ENCODE measurements around the gene REEP5.
"Not testable (repeated sequence)": the region's sequence is repeated elsewhere in the genome, so short reads cannot be mapped to it uniquely, and the experiment has no call there.

Gene REEP5

DNA sequence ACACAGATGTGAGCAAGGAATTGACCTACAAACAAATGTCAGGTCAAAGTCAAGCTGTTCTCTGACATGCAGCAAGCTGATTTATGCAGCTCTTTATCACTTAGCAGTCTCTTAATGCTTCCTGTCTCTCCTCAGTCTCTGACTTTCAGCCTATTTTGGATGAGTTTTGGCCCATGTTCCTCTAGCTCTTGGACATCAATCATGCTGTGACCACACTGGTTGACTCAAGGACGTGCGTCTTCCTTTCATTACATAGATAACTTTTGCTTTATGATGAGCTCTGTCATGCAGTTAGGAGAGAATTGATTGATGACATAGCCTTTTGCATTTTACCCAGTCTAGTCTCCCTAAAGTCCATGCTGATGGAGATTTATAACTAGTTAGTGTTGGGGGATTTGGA, 9.4 kb upstream of the REEP5 start:
- no peak for DNase-seq

GRCh38 chr5:112930082-112930344, 8.0 kb upstream of the REEP5 start:
- DNase-seq, result no peak

- no peak for DNase-seq
These were observed 7.5 kb upstream of the REEP5 start for GRCh38 chr5:112929336-112930081.

DNA sequence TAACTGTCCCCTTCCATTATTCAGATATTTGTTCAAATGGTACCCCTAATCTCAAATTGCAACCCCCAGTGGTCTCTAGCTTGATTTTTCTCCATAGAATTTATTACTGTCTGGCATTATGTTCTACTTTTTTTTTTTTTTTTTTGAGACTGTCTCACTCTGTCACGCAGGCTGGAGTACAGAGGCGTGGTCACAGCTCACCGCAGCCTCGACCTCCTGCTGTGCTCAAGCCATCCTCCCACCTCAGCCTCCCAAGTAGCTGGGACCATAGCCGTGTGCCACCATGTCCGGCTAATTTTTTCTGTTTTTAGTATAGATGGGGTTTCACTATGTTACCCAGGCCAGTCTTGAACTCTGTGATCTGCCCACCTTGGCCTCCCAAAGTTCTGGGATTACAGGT, 2.0 kb upstream of the REEP5 start:
- no peak for DNase-seq

- no peak for DNase-seq
These were observed 1.3 kb upstream of the REEP5 start for GRCh38 chr5:112923148-112923917.

DNA sequence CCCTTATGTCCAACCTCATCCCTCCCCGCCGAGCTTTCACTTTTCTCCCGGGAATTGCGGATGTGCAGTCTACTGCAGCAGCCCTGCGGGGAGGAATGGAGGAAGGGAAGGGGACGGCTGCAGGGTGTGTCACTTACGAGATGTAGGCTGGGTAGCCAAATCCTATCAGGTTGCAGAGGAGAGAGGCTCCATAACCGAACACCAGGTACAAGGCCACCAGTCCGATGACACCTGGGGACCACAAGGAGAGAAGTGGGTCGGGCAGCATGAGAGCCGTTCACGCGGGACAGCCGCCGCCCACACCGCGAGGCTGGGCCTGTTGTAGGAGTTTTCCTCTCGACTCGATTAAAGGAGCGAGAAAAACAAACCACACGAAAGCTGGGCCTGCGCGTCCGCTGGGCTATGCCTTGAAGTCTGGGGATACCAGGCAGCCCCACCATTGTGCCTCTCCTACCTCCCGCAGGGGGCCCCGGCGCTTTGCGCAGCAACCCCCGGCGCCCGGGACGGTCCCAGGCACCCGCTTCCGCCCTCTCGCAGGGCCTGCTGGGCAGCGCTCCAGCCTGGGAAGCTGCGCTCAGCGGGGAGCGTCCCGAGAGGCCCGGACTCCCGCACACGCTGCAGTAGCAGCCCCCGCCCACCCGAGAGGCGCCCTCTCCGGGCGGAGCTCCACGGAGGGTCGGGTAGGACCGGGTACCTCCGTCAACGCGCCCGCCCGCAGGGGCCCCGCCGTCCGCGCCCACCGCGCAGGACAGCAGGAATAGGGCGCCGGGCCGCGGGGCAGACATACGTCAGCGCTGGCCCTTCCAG, 798 bp downstream of the REEP5 start:
- DNase-seq, result peak; percentile 29 to 60

DNA sequence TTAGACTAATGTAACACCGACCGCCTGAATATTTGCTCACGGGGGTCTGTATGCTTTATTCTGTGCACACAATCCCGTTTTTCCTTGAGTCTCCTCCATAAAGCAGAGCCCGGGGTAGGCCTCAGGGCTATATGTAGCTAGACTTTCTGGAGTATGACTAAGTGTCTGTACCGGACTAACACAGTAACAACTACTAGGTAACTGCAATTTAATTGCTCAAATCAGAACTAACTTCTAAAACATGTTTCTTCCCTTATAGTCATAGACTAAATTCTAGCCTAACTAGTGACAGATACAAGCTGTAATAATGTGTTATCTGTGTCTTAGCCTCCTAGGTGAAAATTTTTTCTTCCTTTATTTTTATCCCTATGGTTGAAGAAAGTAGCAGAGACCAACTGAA, 2.1 kb downstream of the REEP5 start:
- no peak for DNase-seq

- DNase-seq, result no peak
These were observed 3.3 kb downstream of the REEP5 start for GRCh38 chr5:112918679-112919078.

DNA sequence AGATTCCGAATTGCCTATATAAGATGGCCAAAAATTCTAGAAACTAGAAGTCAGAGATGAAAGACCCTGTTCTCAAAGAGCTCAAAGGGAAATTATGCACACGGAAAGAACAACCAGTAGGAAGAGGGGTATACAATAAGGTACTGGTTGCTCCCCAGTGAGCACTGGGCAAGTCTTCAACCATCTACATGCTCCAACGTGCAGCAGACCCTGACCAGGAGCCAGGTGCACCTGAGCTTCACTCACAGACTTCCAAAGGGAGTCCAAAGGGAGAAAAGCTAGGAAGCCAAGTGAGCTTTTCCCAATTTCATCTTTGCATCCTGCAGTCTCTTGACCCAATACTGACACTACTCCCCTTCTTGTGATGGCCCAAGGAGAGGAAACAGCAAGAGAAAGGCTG, 3.9 kb downstream of the REEP5 start:
- no peak for DNase-seq

GRCh38 chr5:112917453-112917995, 4.5 kb downstream of the REEP5 start:
- DNase-seq, result no peak

GRCh38 chr5:112915831-112916230, 6.2 kb downstream of the REEP5 start:
- DNase-seq, result no peak

- DNase-seq, result no peak
These were observed 7.4 kb downstream of the REEP5 start for GRCh38 chr5:112914584-112914983.

GRCh38 chr5:112910529-112910928, 11.5 kb downstream of the REEP5 start:
- no peak for DNase-seq

GRCh38 chr5:112908854-112909253, 13.2 kb downstream of the REEP5 start:
- DNase-seq, result no peak

DNA sequence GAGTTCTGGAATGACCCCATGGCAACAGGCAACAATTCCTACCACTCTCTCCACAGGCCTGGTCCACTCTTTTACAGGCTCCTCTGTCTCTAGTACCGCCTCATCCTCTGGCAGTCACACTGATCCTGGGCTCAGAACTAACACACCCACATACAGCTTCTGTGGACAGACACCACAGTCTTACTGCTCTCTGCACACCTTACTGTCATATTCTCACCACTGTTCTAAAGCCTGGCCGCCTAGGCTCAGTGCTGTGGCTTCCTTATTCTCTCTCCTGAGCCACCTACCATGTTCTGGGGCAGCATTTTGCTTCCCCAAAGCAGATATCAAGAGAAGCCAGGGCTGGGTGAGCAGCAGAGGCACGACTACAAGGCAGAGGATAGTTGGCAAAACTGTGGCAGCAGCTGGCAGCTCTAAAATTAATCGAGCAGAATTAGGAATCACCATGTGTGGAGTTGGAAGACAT, 14.8 kb downstream of the REEP5 start:
- no peak for DNase-seq

DNA sequence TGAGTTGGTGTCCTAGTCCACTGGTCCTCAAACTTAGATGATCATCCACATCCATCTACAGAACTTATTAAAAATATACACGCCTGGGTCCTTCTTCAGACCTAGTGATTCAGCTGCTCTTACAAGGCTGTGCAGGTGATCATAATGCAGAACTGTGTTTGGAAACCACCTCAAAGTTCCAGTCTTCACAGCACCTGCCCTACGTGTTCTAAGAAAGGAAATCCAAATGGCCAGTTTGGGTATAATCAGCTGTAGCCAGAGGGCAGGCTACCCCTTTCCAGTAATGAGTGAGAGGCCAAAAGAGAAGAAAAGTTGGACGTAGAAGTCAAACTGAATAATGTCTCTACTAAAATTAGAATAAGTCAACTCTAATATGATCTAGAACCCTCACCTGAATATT, 15.4 kb downstream of the REEP5 start:
- no peak for DNase-seq

DNA sequence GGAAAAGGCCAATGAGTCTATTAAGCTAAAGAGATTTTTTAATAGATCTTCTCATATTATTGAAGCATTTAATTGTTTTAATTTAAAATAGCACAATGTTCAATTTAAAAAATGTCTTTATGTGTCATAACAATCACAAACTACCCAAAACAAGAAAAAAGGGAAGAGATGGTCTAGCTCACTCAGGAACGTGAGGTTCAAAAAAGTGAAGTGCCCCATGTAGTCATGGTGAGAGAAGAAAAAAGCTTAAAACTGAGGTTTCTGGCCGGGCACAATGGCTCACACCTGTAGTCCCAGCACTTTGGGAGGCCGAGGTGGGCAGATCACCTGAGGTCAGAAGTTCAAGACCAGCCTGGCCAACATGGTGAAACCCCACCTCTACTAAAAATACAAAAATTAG, 17.0 kb downstream of the REEP5 start:
- not testable (repeated sequence) for DNase-seq

DNA sequence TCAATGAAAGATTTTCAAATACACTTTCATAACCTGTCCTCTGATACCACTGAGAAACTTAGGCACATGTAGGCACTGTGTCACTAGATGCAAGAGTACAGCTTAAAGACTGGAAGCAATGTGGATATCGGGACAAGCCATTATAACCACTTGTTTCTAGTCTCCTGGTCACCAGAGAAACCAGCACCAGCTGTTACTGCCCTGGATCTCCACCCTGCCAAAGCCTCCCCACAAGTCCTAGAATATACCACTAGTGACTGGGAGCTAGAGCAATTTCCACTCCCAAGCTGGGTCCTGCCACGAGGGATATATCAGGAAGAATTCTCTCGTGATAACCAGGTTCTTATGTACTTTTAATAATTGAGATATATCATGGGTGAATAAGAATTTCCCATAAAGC, 19.5 kb downstream of the REEP5 start:
- DNase-seq, result no peak

GRCh38 chr5:112895682-112896081, 26.3 kb downstream of the REEP5 start:
- no peak for DNase-seq

DNA sequence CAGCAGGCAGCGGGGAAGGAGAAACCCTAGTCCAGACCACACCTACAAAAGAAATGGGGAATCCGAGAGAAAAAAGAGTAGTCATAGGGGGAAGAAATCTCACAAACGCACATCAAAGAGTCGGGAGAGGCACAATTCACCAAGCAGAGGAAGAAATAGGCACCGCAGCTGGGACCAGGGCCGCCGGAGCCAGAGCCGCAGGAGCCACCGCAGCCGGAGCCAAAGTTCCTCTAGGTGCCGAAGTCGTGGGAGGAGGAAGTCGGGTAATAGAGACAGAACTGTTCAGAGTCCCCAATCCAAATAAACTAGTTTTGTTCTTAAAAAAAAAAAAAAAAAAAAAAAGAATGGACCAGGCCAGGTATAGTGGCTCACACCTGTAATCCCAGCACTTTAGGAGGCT, 29.3 kb downstream of the REEP5 start:
- DNase-seq, result no peak

GRCh38 chr5:112892066-112892465, 30.0 kb downstream of the REEP5 start:
- DNase-seq, result not testable (repeated sequence)

DNA sequence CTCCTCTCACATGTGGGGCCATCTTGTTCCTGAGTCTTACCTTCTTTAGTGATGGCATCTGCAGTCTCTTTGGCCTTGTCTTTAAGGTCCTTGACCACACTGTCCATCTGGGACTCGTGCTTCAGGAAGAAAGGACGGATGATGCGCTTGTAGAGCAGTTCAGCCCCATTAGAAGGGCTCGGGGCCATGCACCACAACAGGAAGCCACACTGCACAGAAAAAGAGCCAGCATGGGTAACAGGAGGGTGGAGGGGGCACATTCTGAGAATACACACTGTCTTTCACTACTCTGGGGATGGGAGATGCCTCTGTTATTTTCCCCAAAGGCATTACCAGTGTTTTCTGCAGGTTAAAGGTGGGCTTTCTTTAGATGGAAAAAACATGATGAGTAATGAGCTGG, 35.1 kb downstream of the REEP5 start:
- DNase-seq, result no peak

DNA sequence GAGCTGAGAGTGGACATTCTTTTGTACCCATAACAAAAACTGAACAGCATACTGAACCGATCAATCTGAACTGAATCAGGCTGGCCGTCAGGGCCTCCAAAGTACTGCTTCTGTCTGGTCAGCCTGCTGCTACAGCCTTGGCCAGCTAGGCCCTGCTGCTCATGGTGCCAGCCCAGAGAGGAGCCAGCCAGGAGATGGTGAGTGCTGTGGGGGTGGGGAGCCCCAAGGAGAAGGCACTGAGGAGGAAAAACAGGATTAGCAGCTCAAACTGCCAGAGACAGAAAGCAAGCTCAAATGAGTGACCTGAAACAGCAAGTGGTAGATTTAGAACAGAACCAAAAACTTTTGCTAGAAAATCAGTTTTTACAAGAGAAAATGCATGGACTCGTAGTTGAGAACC, 37.0 kb downstream of the REEP5 start:
- no peak for DNase-seq

- DNase-seq, result no peak
These were observed 38.8 kb downstream of the REEP5 start for GRCh38 chr5:112883192-112883591.

All from NCI-H524 (cell line).